Lung (tissue), 12 donors: Measurements from ENCODE around the gene IHH. TPM values are rescaled to one million over a fixed set of nuclear protein-coding genes. Genes with fewer than 3 reads are reported as not detected.

Experiments used
- ATAC-seq: fragments of 200-7000 bp; cut with Tn5 transposase; one replicate; pipeline ENCODE4 v1.9.1; 2020; ENCODE audit warnings: moderate number of reproducible peaks; ENCODE audit not compliant: insufficient read depth, low FRiP score
- DNase-seq, 3 donors: peaks; one replicate each; pipeline ENCODE4 v3.0.0-alpha.2; 2013 to 2017
- H3K27ac ChIP-seq, 2 donors: one replicate each; pipeline ENCODE4 v1.5.1; 2013; ENCODE audit warnings: mild to moderate bottlenecking in 2 of 2, moderate library complexity in 2 of 2, control low read depth in 1 of 2, inconsistent platforms in 1 of 2, low read depth in 1 of 2, low read length in 1 of 2
- H3K27me3 ChIP-seq, 3 donors: one replicate each; pipeline ENCODE4 v1.5.1; 2013; ENCODE audit warnings: low read length in 2 of 3; ENCODE audit not compliant: control insufficient read depth in 3 of 3, insufficient read depth in 3 of 3
- H3K36me3 ChIP-seq, 4 donors: one replicate each; pipeline ENCODE4 v1.5.1; 2013; ENCODE audit warnings: low read length in 4 of 4, mild to moderate bottlenecking in 1 of 4, moderate library complexity in 1 of 4; ENCODE audit not compliant: control insufficient read depth in 4 of 4, insufficient read depth in 4 of 4
- H3K4me1 ChIP-seq, 5 donors: one replicate each; pipeline ENCODE4 v1.5.1; 2013; ENCODE audit warnings: low read length in 5 of 5, mild to moderate bottlenecking in 2 of 5, moderate library complexity in 1 of 5; ENCODE audit not compliant: control insufficient read depth in 5 of 5, insufficient read depth in 5 of 5
- H3K4me3 ChIP-seq: one replicate; pipeline ENCODE4 v1.5.1; 2013; ENCODE audit warnings: mild to moderate bottlenecking, control low read depth, moderate library complexity
- H3K9ac ChIP-seq, 2 donors: one replicate each; pipeline ENCODE4 v1.5.1; 2013; ENCODE audit warnings: low read length in 2 of 2, control low read depth in 1 of 2; ENCODE audit not compliant: insufficient read depth in 1 of 2
- H3K9me3 ChIP-seq, 4 donors: one replicate each; pipeline ENCODE4 v1.5.1; 2013; ENCODE audit warnings: low read length in 3 of 4, mild to moderate bottlenecking in 1 of 4, moderate library complexity in 1 of 4; ENCODE audit not compliant: control insufficient read depth in 4 of 4, insufficient read depth in 3 of 4
- CTCF ChIP-seq: IDR thresholded peaks from 2 replicates; pipeline ENCODE4 v1.5.1; 2012; ENCODE audit warnings: mild to moderate bottlenecking; ENCODE audit errors: control extremely low read depth, extremely low read depth
- WGBS, 2 donors: extraction: QIAGEN DNeasy Blood & Tissue Kit; methylation state at CpG; one replicate each; pipeline ENCODE4 v1.1.7; 2013; 5-methylcytosine and 5-hydroxymethylcytosine counted together
- polyA plus RNA-seq, 2 donors: library from polyadenylated mRNA; stranded (reverse); fragments of 200-250 nt; gene quantifications; one replicate each; pipeline ENCODE4 v1.2.1, GENCODE V29; 2013
- total RNA-seq, 2 donors: library from RNA; depleted of rRNA in 1 of 2; stranded (reverse); fragments of >200 nt in 1 of 2; gene quantifications; one replicate each; pipeline ENCODE4 v1.2.1, GENCODE V29; 2014 to 2021
- donor health status: control.
- donor health status: control.
- donor health status: Bipolar disorder and iron deficiency.
- donor health status: healthy.
- donor health status: DM: yes; HTN: yes; CAD: no.

The IHH gene
- total and polyA plus RNA-seq, 4 donors, result 0.55 to 4.4 (median 2.0) TPM

- Histone ChIP-seq H3K36me3 (no peaks in the 10 kb centered on the region), H3K27me3 (peaks cover 0 to 21% (median 15%) of the 10 kb centered on the region in 3 donors), H3K27ac (no peak within 1 kb of the TSS), H3K9me3 (peaks cover 0 to 4% (median 0%) of the 10 kb centered on the region in 4 donors), H3K4me3 (no peak within 1 kb of the TSS), H3K9ac (no peak within 1 kb of the TSS), H3K4me1 (no peaks in the 10 kb centered on the region)
- TF ChIP-seq CTCF, result no peak
- DNase-seq (peak; percentile 44 to 58 (median 45)), ATAC-seq (no peak)
- 2 to 3% methylated on average over 21 of the region's 21 CpGs for WGBS, 2 donors
Observed at GRCh38 chr2:219041252-219041651, 19.5 kb downstream of the IHH start, which contains the start of gene CFAP65. TSS of gene CFAP65 (minus strand) at chr2:219041516. CDS start at chr2:219039048, 2,468 bp downstream.

- ATAC-seq (no peak), DNase-seq (no peak)
- H3K27me3 ChIP-seq, result peaks cover 0 to 19% (median 14%) of the 10 kb centered on the region in 3 donors
- no peaks in the 10 kb centered on the region for H3K36me3 ChIP-seq
- 0 to 14% methylated on average over 1 of the region's 1 CpG for WGBS, 2 donors
- no peaks in the 10 kb centered on the region for H3K4me1 ChIP-seq
- H3K9me3 ChIP-seq, result peaks cover 0 to 4% (median 0%) of the 10 kb centered on the region in 4 donors
- H3K4me3 ChIP-seq, result no peak overlapping the region
- H3K27ac ChIP-seq, result no peak overlapping the region
- TF ChIP-seq CTCF, result no peak
- H3K9ac ChIP-seq, result no peak overlapping the region
Observed at GRCh38 chr2:219038600-219038999, 22.1 kb downstream of the IHH start.

- ATAC-seq (no peak), DNase-seq (no peak)
- H3K9me3 ChIP-seq, result peaks cover 0 to 4% (median 0%) of the 10 kb centered on the region in 4 donors
- WGBS, 2 donors, result 51 to 63% methylated on average over 8 of the region's 8 CpGs
- no peak overlapping the region for H3K9ac ChIP-seq
- no peaks in the 10 kb centered on the region for H3K36me3 ChIP-seq
- no peak overlapping the region for H3K27ac ChIP-seq
- H3K4me1 ChIP-seq, result no peaks in the 10 kb centered on the region
- no peak overlapping the region for H3K4me3 ChIP-seq
- H3K27me3 ChIP-seq, result peaks cover 0 to 17% (median 14%) of the 10 kb centered on the region in 3 donors
- TF ChIP-seq CTCF, result no peak
Observed at GRCh38 chr2:219037783-219038499, 22.8 kb downstream of the IHH start.
